ENCODE measurements around the gene CAVIN2.

DNA sequence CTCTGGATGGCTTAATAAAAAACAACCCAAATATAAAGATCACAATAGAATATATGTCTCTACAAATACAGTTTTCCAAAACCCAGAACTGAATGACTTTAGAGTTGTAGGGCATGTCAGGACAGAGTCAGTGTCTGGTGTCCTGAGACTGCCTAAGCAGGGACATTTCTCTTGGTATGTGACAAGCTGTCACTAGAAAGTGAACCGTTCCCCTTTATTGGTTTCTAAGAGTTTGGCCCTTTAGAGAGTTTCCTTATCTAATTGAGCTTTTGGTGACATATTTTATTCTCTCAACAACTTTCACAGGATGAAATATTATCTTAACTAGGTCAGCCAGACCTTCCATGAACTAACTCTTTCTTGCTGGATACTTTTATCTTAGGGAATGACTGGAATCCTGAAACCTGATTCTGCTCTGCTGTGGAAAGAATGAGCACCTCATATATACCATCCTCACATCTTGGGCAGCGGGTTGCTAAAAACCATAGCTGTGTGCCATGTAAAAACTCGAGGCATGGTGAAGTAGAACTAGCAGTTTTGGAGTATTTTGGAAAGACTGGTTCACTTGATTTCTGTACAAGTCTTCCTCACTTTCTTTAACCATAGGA lies 54.8 kb downstream of the CAVIN2 start:
- TF ChIP-seq CTCF (conservative IDR thresholded peaks at IDR 0.05) (no peak), EZH2 (IDR thresholded peaks at IDR 0.05; ENCODE audit: low read depth) (no peak)

Data from PC-9 (cell line).